Smooth muscle cell (in vitro differentiated cells): ENCODE results near the gene S1PR2. TPM values are rescaled to one million over a fixed set of nuclear protein-coding genes. Genes with fewer than 3 reads are reported as not detected.
A peak's percentile ranks its signal among the peaks of the same experiment; 100 is the strongest.

Source experiments
- DNase-seq: peaks from one replicate; lab custom pipeline; 2025; ENCODE audit not compliant: unreplicated experiment; lab: John Stamatoyannopoulos, UW
- H2AFZ ChIP-seq: fragments of 200-600 bp; sonication (generic); 2 replicates; pipeline ENCODE4 v1.6.0; 2016; ENCODE audit warnings: antibody characterized with exemption, low read depth, mild to moderate bottlenecking
- H3F3A ChIP-seq: fragments of 200-600 bp; sonication (generic); 2 replicates; pipeline ENCODE4 v1.6.0; 2017; ENCODE audit warnings: antibody characterized with exemption, low read depth
- H3K27ac ChIP-seq: fragments of 200-600 bp; sonication (generic); 2 replicates; pipeline ENCODE4 v1.5.1; 2016; ENCODE audit warnings: low read depth, mild to moderate bottlenecking
- H3K27me3 ChIP-seq: fragments of 200-600 bp; sonication (generic); 2 replicates; pipeline ENCODE4 v1.6.1; 2016; ENCODE audit warnings: low read depth, mild to moderate bottlenecking
- H3K36me3 ChIP-seq: fragments of 200-600 bp; sonication (generic); 2 replicates; pipeline ENCODE4 v1.5.1; 2016; ENCODE audit warnings: low read depth
- H3K4me1 ChIP-seq: fragments of 200-600 bp; sonication (generic); 2 replicates; pipeline ENCODE4 v1.5.1; 2016; ENCODE audit warnings: low read depth
- H3K4me2 ChIP-seq: fragments of 200-600 bp; sonication (generic); 2 replicates; pipeline ENCODE4 v1.6.0; 2016; ENCODE audit warnings: mild to moderate bottlenecking
- H3K4me3 ChIP-seq: fragments of 200-600 bp; sonication (generic); 2 replicates; pipeline ENCODE4 v1.5.1; 2016; ENCODE audit warnings: mild to moderate bottlenecking
- H3K79me2 ChIP-seq: fragments of 200-600 bp; sonication (generic); 2 replicates; pipeline ENCODE4 v1.6.0; 2016; ENCODE audit warnings: low read depth, mild to moderate bottlenecking
- H3K9ac ChIP-seq: fragments of 200-600 bp; sonication (generic); 2 replicates; pipeline ENCODE4 v1.6.0; 2016; ENCODE audit warnings: low read depth
- H3K9me3 ChIP-seq: fragments of 200-600 bp; sonication (generic); replicated peaks from 2 replicates; pipeline ENCODE4 v1.5.1; 2016; ENCODE audit warnings: low read depth
- H4K20me1 ChIP-seq: fragments of 200-600 bp; sonication (generic); 2 replicates; pipeline ENCODE4 v1.6.0; 2016; ENCODE audit warnings: low read depth
- CTCF ChIP-seq: fragments of 200-600 bp; sonication (generic); IDR thresholded peaks from 2 replicates; pipeline ENCODE4 v1.5.1; 2017; ENCODE audit warnings: borderline replicate concordance, mild to moderate bottlenecking, antibody characterized with exemption; ENCODE audit not compliant: insufficient read depth, poor library complexity, severe bottlenecking
- WGBS: methylation state at CpG from one replicate; pipeline ENCODE4 v1.1.7; 2016; ENCODE audit warnings: low lambda C conversion rate; 5-methylcytosine and 5-hydroxymethylcytosine counted together
- polyA plus RNA-seq: library from polyadenylated mRNA; unstranded; fragments of >200 nt; fragmentation: Nextera tagmentation; extraction: Ambion mirVana; gene quantifications from 2 replicates; pipeline ENCODE4 v1.2.1, GENCODE V29; 2016
- total RNA-seq: library from RNA; depleted of rRNA; stranded (reverse); fragments of >200 nt; gene quantifications from 2 replicates; pipeline ENCODE4 v1.2.3, GENCODE V29; 2014

S1PR2 gene
- total and polyA plus RNA-seq, 2 experiments from 2014 or later, result 6.5 to 9.8 TPM

GRCh38 chr19:10227026-10227971, 3.8 kb downstream of the S1PR2 start:
- H3K27ac ChIP-seq, result peak overlapping the region; percentile 57

GRCh38 chr19:10226376-10227025, 4.6 kb downstream of the S1PR2 start:
- Histone ChIP-seq H3K36me3 (no peaks in the 10 kb centered on the region), H3K79me2 (peaks cover 31% of the 10 kb centered on the region), H3K27ac (peak overlapping the region; percentile 57), H4K20me1 (peaks cover 47% of the 10 kb centered on the region), H3F3A (peaks cover 4% of the 10 kb centered on the region), H2AFZ (no peak overlapping the region), H3K4me2 (peak overlapping the region; percentile 40), H3K4me1 (no peaks in the 10 kb centered on the region), H3K27me3 (no peaks in the 10 kb centered on the region), H3K4me3 (no peak overlapping the region), H3K9me3 (no peaks in the 10 kb centered on the region), H3K9ac (peak overlapping the region; percentile 41)
- DNase-seq, result no peak
- WGBS, result 38% methylated on average over 11 of the region's 13 CpGs
- TF ChIP-seq CTCF, result no peak

More at GRCh38 chr19:10227026-10227971, 3.8 kb downstream of the S1PR2 start:
- no peaks in the 10 kb centered on the region for H3K27me3 ChIP-seq
- no peaks in the 10 kb centered on the region for H3K36me3 ChIP-seq
- no peak overlapping the region for H2AFZ ChIP-seq
- peaks cover 7% of the 10 kb centered on the region for H3F3A ChIP-seq
- no peaks in the 10 kb centered on the region for H3K9me3 ChIP-seq
- peaks cover 31% of the 10 kb centered on the region for H3K79me2 ChIP-seq
- DNase-seq, result no peak
- no peak overlapping the region for H3K4me3 ChIP-seq
- H3K9ac ChIP-seq, result no peak overlapping the region
- peak overlapping the region; percentile 40 for H3K4me2 ChIP-seq
- TF ChIP-seq CTCF, result peak; percentile 7
- 80% methylated on average over 23 of the region's 28 CpGs for WGBS
- peaks cover 44% of the 10 kb centered on the region for H4K20me1 ChIP-seq
- no peaks in the 10 kb centered on the region for H3K4me1 ChIP-seq

- Histone ChIP-seq H3K9me3 (no peaks in the 10 kb centered on the region), H3K27ac (peak overlapping the region; percentile 57), H3F3A (peaks cover 4% of the 10 kb centered on the region), H2AFZ (no peak overlapping the region), H3K36me3 (no peaks in the 10 kb centered on the region), H3K4me3 (no peak overlapping the region), H3K27me3 (no peaks in the 10 kb centered on the region), H3K9ac (no peak overlapping the region), H3K79me2 (peaks cover 31% of the 10 kb centered on the region), H3K4me1 (no peaks in the 10 kb centered on the region), H3K4me2 (peak overlapping the region; percentile 40), H4K20me1 (peaks cover 47% of the 10 kb centered on the region)
- no peak for DNase-seq
- 72% methylated on average over 5 of the region's 6 CpGs for WGBS
- TF ChIP-seq CTCF, result no peak
These were observed 5.1 kb downstream of the S1PR2 start for GRCh38 chr19:10226021-10226375.
